H1 (cell line): Measurements from ENCODE around the gene POMT2. TPM values are rescaled to one million over a fixed set of nuclear protein-coding genes. Genes with fewer than 3 reads are reported as not detected.
A peak's percentile ranks its signal among the peaks of the same experiment; 100 is the strongest.

Source experiments
- CTCF ChIA-PET: fragments of 300-600 bp; sonication (Branson Sonifier 250); formaldehyde crosslinking; loops from one replicate; lab custom pipeline; 2021; ENCODE audit not compliant: partially characterized antibody; lab: Charles Lee
- POLR2A ChIA-PET: fragments of 300-600 bp; sonication (Branson Sonifier 250); formaldehyde crosslinking; loops from one replicate; lab custom pipeline; 2021; ENCODE audit warnings: inconsistent platforms; ENCODE audit not compliant: partially characterized antibody; lab: Charles Lee
- DNase-seq, 2 experiments: peaks; one replicate each; pipeline versions ENCODE4 v3.0.0 to v3.0.0-alpha.2; 2010 to 2022; ENCODE audit warnings: low spot score in 2 of 2, low read depth in 1 of 2, mixed read lengths in 1 of 2
- FAIRE-seq: peaks from 2 replicates; lab custom pipeline; 2011; peaks lifted over from hg19 to GRCh38; lab: Jason Lieb, UNC
- H2AFZ ChIP-seq: 2 replicates; pipeline ENCODE4 v1.8.1; 2012; ENCODE audit warnings: low read length, inconsistent platforms
- H2AK5ac ChIP-seq: 2 replicates; pipeline ENCODE4 v1.6.1; 2013; ENCODE audit warnings: low read depth, low read length
- H2BK120ac ChIP-seq: replicated peaks from 2 replicates; pipeline ENCODE3; 2013; ENCODE audit warnings: low read depth, low read length, inconsistent platforms
- H2BK12ac ChIP-seq: 2 replicates; pipeline ENCODE4 v1.6.1; 2013; ENCODE audit warnings: low read depth, low read length
- H2BK15ac ChIP-seq: 2 replicates; pipeline ENCODE4 v1.6.1; 2013; ENCODE audit warnings: low read length
- H2BK20ac ChIP-seq: 2 replicates; pipeline ENCODE4 v1.6.1; 2013; ENCODE audit warnings: low read length
- H2BK5ac ChIP-seq: 2 replicates; pipeline ENCODE4 v1.6.1; 2013; ENCODE audit warnings: low read depth, low read length
- H3K14ac ChIP-seq: 2 replicates; pipeline ENCODE4 v1.6.1; 2013; ENCODE audit warnings: inconsistent platforms; ENCODE audit not compliant: insufficient read length
- H3K18ac ChIP-seq: 2 replicates; pipeline ENCODE4 v1.6.1; 2013; ENCODE audit warnings: low read length; ENCODE audit errors: extremely low read depth
- H3K23ac ChIP-seq: 2 replicates; pipeline ENCODE4 v1.6.1; 2013; ENCODE audit warnings: inconsistent platforms; ENCODE audit not compliant: insufficient read length
- H3K23me2 ChIP-seq: 2 replicates; pipeline ENCODE4 v1.6.1; 2013; ENCODE audit warnings: low read depth, low read length
- H3K27ac ChIP-seq: 2 replicates; pipeline ENCODE4 v1.6.1; 2011; ENCODE audit warnings: low read depth, low read length, inconsistent platforms
- H3K27me3 ChIP-seq, 4 experiments: replicated peaks in 1 of 4; 1 replicate in 1 of 4; 2 replicates in 3 of 4; pipeline versions ENCODE4 v1.6.1 to v1.8.1; 2011 to 2013; ENCODE audit warnings: low read length in 3 of 4, mild to moderate bottlenecking in 3 of 4, inconsistent platforms in 2 of 4, mixed read lengths in 2 of 4, moderate library complexity in 1 of 4; ENCODE audit not compliant: control insufficient read depth in 3 of 4, insufficient read depth in 3 of 4; ENCODE audit errors: extremely low read depth in 1 of 4
- H3K36me3 ChIP-seq, 4 experiments: 2 replicates each; pipeline versions ENCODE4 v1.6.1 to v1.8.1; 2011 to 2013; ENCODE audit warnings: mild to moderate bottlenecking in 4 of 4, low read length in 3 of 4, moderate library complexity in 2 of 4, control low read depth in 1 of 4, inconsistent platforms in 1 of 4; ENCODE audit not compliant: insufficient read depth in 4 of 4, control insufficient read depth in 2 of 4
- H3K4ac ChIP-seq: replicated peaks from 2 replicates; pipeline ENCODE3; 2013; ENCODE audit warnings: low read length, low read depth, mixed read lengths, inconsistent platforms; ENCODE audit not compliant: insufficient read length
- H3K4me1 ChIP-seq, 4 experiments: replicated peaks in 1 of 4; 1 replicate in 1 of 4; 2 replicates in 3 of 4; pipeline versions ENCODE4 v1.6.1 to v1.8.1; 2011 to 2013; ENCODE audit warnings: low read length in 3 of 4, inconsistent platforms in 2 of 4, mixed read lengths in 1 of 4; ENCODE audit not compliant: insufficient read depth in 4 of 4, control insufficient read depth in 3 of 4
- H3K4me2 ChIP-seq, 2 experiments: 2 replicates each; pipeline versions ENCODE4 v1.6.1 to v1.8.1; 2011 to 2013; ENCODE audit warnings: low read depth in 2 of 2, low read length in 2 of 2, control low read depth in 1 of 2, inconsistent platforms in 1 of 2, mild to moderate bottlenecking in 1 of 2; ENCODE audit not compliant: insufficient read depth in 1 of 2
- H3K4me3 ChIP-seq, 4 experiments: fragments of 200-600, 300-600 bp in 1 of 4; sonication (generic), shearing (Covaris generic), sonication (Bioruptor Twin) in 1 of 4; 2 replicates each; pipeline versions ENCODE4 v1.5.1 to v1.8.1; 2011 to 2016; ENCODE audit warnings: low read length in 4 of 4, low read depth in 3 of 4, control low read depth in 2 of 4, inconsistent platforms in 2 of 4, mild to moderate bottlenecking in 2 of 4, mixed read lengths in 1 of 4, moderate library complexity in 1 of 4; ENCODE audit not compliant: insufficient read depth in 2 of 4; ENCODE audit errors: extremely low read depth in 1 of 4
- H3K56ac ChIP-seq: replicated peaks from 2 replicates; pipeline ENCODE3; 2013; ENCODE audit warnings: low read depth, mild to moderate bottlenecking, mixed read lengths, low read length, inconsistent platforms; ENCODE audit not compliant: insufficient read length
- H3K79me1 ChIP-seq: 2 replicates; pipeline ENCODE4 v1.6.1; 2013; ENCODE audit warnings: low read depth, low read length, control low read depth
- H3K79me2 ChIP-seq, 2 experiments: 2 replicates each; pipeline versions ENCODE4 v1.6.1 to v1.8.1; 2012 to 2013; ENCODE audit warnings: low read length in 2 of 2, mild to moderate bottlenecking in 2 of 2, inconsistent platforms in 1 of 2; ENCODE audit not compliant: insufficient read depth in 2 of 2, control insufficient read depth in 1 of 2
- H3K9ac ChIP-seq, 4 experiments: replicated peaks in 1 of 4; 1 replicate in 1 of 4; 2 replicates in 3 of 4; pipeline versions ENCODE4 v1.6.1 to v1.8.1; 2011 to 2013; ENCODE audit warnings: low read depth in 3 of 4, low read length in 3 of 4, control low read depth in 2 of 4, mild to moderate bottlenecking in 2 of 4, moderate library complexity in 2 of 4, inconsistent platforms in 1 of 4; ENCODE audit errors: extremely low read depth in 1 of 4
- H3K9me3 ChIP-seq, 2 experiments: 2 replicates each; pipeline versions ENCODE4 v1.6.1 to v1.8.1; 2012 to 2013; ENCODE audit warnings: mild to moderate bottlenecking in 2 of 2, moderate library complexity in 2 of 2, control low read depth in 1 of 2, inconsistent platforms in 1 of 2, low read depth in 1 of 2, low read length in 1 of 2, mixed read lengths in 1 of 2; ENCODE audit not compliant: insufficient read depth in 2 of 2
- H4K20me1 ChIP-seq, 2 experiments: replicated peaks in 1 of 2; 2 replicates each; pipeline versions ENCODE3 to v1.8.1; 2011 to 2013; ENCODE audit warnings: inconsistent platforms in 2 of 2, low read length in 2 of 2, mild to moderate bottlenecking in 1 of 2; ENCODE audit not compliant: insufficient read depth in 2 of 2, control insufficient read depth in 1 of 2
- H4K5ac ChIP-seq: 2 replicates; pipeline ENCODE4 v1.6.1; 2013; ENCODE audit warnings: low read length, low read depth, mixed read lengths, inconsistent platforms; ENCODE audit not compliant: insufficient read length
- H4K8ac ChIP-seq: 2 replicates; pipeline ENCODE4 v1.8.0; 2013; ENCODE audit warnings: mild to moderate bottlenecking, moderate library complexity, low read length, inconsistent platforms; ENCODE audit not compliant: insufficient read depth; ENCODE audit errors: extremely low read depth
- H4K91ac ChIP-seq: replicated peaks from 2 replicates; pipeline ENCODE3; 2013; ENCODE audit warnings: low read length, mixed read lengths, inconsistent platforms; ENCODE audit not compliant: insufficient read length
- BACH1 ChIP-seq: IDR thresholded peaks from 2 replicates; pipeline ENCODE4 v1.6.1; 2012; ENCODE audit warnings: low read length, improper control_type of control experiment
- BRCA1 ChIP-seq: IDR thresholded peaks from 2 replicates; pipeline ENCODE4 v1.6.1; 2012; ENCODE audit warnings: low read depth, low read length, improper control_type of control experiment
- CBX5 ChIP-seq: fragments of 300-800, 300-1000 bp; sonication (generic); IDR thresholded peaks from 2 replicates; pipeline ENCODE4 v1.7.1; 2016; ENCODE audit warnings: antibody characterized with exemption, low read length, low read depth
- CHD1 ChIP-seq: IDR thresholded peaks from 2 replicates; pipeline ENCODE4 v1.6.1; 2012; ENCODE audit warnings: low read depth, low read length, improper control_type of control experiment
- KDM1A ChIP-seq: fragments of 200-600, 300-600 bp; sonication (generic); IDR thresholded peaks from 2 replicates; pipeline ENCODE4 v1.7.1; 2016; ENCODE audit warnings: mild to moderate bottlenecking, low read length, borderline replicate concordance
- KDM5A ChIP-seq: fragments of 200-600 bp; IDR thresholded peaks from 2 replicates; pipeline ENCODE4 v1.7.1; 2012; ENCODE audit warnings: mild to moderate bottlenecking, low read length, inconsistent platforms, mixed read lengths
- MAFK ChIP-seq: IDR thresholded peaks from 2 replicates; pipeline ENCODE4 v1.6.1; 2012; ENCODE audit warnings: low read depth, mild to moderate bottlenecking, improper control_type of control experiment, low read length
- POU5F1 ChIP-seq: IDR thresholded peaks from 2 replicates; pipeline ENCODE4 v1.6.1; 2011; ENCODE audit warnings: low read depth, mild to moderate bottlenecking, low read length, moderate library complexity
- WGBS, 2 experiments: shearing (Covaris generic) in 1 of 2; methylation state at CpG; one replicate each; pipeline versions ENCODE4 v1.1.6 to v1.1.7; 2013 to 2015; ENCODE audit warnings: low lambda C conversion rate in 2 of 2, mixed read lengths in 2 of 2, inconsistent platforms in 1 of 2, low coverage in 1 of 2, missing lambda C conversion rate in 1 of 2; ENCODE audit not compliant: insufficient replicate concordance in 2 of 2, insufficient coverage in 1 of 2, insufficient read length in 1 of 2; ENCODE audit errors: extremely low coverage in 1 of 2, missing lambda C conversion rate in 1 of 2; 5-methylcytosine and 5-hydroxymethylcytosine counted together
- polyA plus RNA-seq, 7 experiments: library from polyadenylated mRNA; depleted of rRNA in 3 of 7; stranded (reverse) in 5 of 7; unstranded in 2 of 7; fragments of >200 nt in 5 of 7; fragments of 200-250 nt in 2 of 7; gene quantifications; 1 replicate in 5 of 7; 2 replicates in 1 of 7; 4 replicates in 1 of 7; pipeline versions ENCODE4 v1.2.1 to v1.2.3, GENCODE V29; 2011 to 2013; ENCODE audit warnings: missing spikeins in 2 of 7, mixed read lengths in 2 of 7
- total RNA-seq: library from RNA; stranded (reverse); fragmentation: NEBNext Ultra II Directional; extraction: Animal tissue kit (Norgen Biotek cat#: 25700); gene quantifications from 2 replicates; pipeline ENCODE4 v1.2.1, GENCODE V29; 2021
- TF ChIP-seq, protein P1 (sequence below): IDR thresholded peaks from 2 replicates; pipeline ENCODE4 v1.6.1; 2012; ENCODE audit warnings: inconsistent platforms
- TF ChIP-seq, protein P2 (sequence below): IDR thresholded peaks from 2 replicates; pipeline ENCODE4 v1.6.1; 2011; ENCODE audit warnings: low read depth, mild to moderate bottlenecking, low read length; ENCODE audit not compliant: insufficient read depth

Gene POMT2
- total and polyA plus RNA-seq, 2 of the 8 experiments (the other 6 are each of a cell fraction or from before 2014, with no cell fraction given), result 20.8 to 44.9 TPM

DNA sequence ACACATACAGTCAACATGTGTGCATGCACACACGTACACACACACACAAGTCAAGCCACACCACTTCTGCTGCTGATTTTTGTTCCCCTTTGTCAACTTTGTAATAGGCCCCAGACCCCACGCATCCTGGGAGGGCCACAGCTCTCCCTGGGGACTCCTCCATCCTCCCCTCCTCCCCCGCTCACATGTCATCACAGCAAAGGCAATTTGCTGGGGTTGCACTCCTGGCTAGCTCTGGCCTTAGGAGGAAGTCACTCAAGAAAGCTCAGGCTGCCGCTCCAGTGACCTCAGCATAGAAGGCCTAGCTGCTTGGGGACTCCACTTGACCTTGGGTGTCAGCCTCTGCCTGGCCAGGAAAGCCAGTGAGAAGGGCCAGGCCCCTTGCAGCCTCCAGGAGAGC lies 76.8 kb downstream of the POMT2 start:
- no peaks in the 10 kb centered on the region for H3K79me2 ChIP-seq
- no peaks in the 10 kb centered on the region for H3K9me3 ChIP-seq
- H3K23me2 ChIP-seq, result no peaks in the 10 kb centered on the region
- peaks cover 0 to 2% of the 10 kb centered on the region in 2 experiments for H4K20me1 ChIP-seq
- peak overlapping the region; percentile 60; the same call in 1 of the 2 replicates for H2BK5ac ChIP-seq
- H3K36me3 ChIP-seq, result no peaks in the 10 kb centered on the region; a peak in 3 of 8 replicates
- H4K5ac ChIP-seq, result no peak overlapping the region
- H2BK120ac ChIP-seq, result no peak overlapping the region
- no peak overlapping the region for H3K56ac ChIP-seq
- no peaks in the 10 kb centered on the region for H3K79me1 ChIP-seq
- H3K4me3 ChIP-seq, result no peak overlapping the region
- no peak overlapping the region for H3K18ac ChIP-seq
- FAIRE-seq (no peak), DNase-seq (no peak)
- H3K4ac ChIP-seq, result no peak overlapping the region
- no peak overlapping the region for H3K14ac ChIP-seq
- WGBS, 2 experiments, result 78% methylated on average over 4 of the region's 4 CpGs; no CpG with 5 or more reads in 1 of the 2 experiments
- H3K9ac ChIP-seq, result no peak overlapping the region
- H4K8ac ChIP-seq, result no peak overlapping the region
- H3K27me3 ChIP-seq, result no peaks in the 10 kb centered on the region
- H2BK15ac ChIP-seq, result no peak overlapping the region
- H2AK5ac ChIP-seq, result no peak overlapping the region
- no peak overlapping the region for H4K91ac ChIP-seq
- no peaks in the 10 kb centered on the region; a peak in 1 of 7 replicates for H3K4me1 ChIP-seq
- ChIA-PET POLR2A (no interaction called here), CTCF (interaction anchor here (0.5 to 1.6 kb wide), 6 partner anchors 10 to 164 kb away, joined by 3 to 5 read pairs (median 3); no protein-coding TSS in a partner anchor)
- H3K23ac ChIP-seq, result no peak overlapping the region
- no peak overlapping the region for H3K27ac ChIP-seq
- no peak overlapping the region for H2BK20ac ChIP-seq
- no peak overlapping the region for H3K4me2 ChIP-seq
- H2BK12ac ChIP-seq, result 0 out of 2 replicates have a peak overlapping the region, but pooled peaks have one; percentile 60
- no peak overlapping the region for H2AFZ ChIP-seq
- no peak for TF ChIP-seq MAFK
- no peak for TF ChIP-seq CHD1
- no peak for TF ChIP-seq POU5F1
- TF ChIP-seq, protein P1, sequence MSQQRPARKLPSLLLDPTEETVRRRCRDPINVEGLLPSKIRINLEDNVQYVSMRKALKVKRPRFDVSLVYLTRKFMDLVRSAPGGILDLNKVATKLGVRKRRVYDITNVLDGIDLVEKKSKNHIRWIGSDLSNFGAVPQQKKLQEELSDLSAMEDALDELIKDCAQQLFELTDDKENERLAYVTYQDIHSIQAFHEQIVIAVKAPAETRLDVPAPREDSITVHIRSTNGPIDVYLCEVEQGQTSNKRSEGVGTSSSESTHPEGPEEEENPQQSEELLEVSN, result no peak
- no peak for TF ChIP-seq CBX5
- no peak for TF ChIP-seq BRCA1
- TF ChIP-seq, protein P2, sequence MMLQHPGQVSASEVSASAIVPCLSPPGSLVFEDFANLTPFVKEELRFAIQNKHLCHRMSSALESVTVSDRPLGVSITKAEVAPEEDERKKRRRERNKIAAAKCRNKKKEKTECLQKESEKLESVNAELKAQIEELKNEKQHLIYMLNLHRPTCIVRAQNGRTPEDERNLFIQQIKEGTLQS, result no peak
- TF ChIP-seq KDM1A, result no peak
- TF ChIP-seq BACH1, result no peak
- no peak for TF ChIP-seq KDM5A
